HepG2 (cell line): ENCODE measurements around the gene CGNL1. TPM values are rescaled to one million over a fixed set of nuclear protein-coding genes. Genes with fewer than 3 reads are reported as not detected.

Experiments used
- CAMTA2 ChIP-seq: sonication (generic); formaldehyde crosslinking; IDR thresholded peaks from 2 replicates; pipeline ENCODE4 v1.4.0; 2020; ENCODE audit warnings: mild to moderate bottlenecking, missing genetic modification reagents, borderline replicate concordance
- ESRRA ChIP-seq: sonication (generic); formaldehyde crosslinking; IDR thresholded peaks from 2 replicates; pipeline ENCODE4 v1.5.1; 2020; ENCODE audit warnings: mild to moderate bottlenecking, low read depth, missing genetic modification reagents
- HDAC2 ChIP-seq: sonication (generic); formaldehyde crosslinking; IDR thresholded peaks from 2 replicates; pipeline ENCODE4 v1.4.0; 2020; ENCODE audit warnings: missing genetic modification reagents
- HNRNPLL ChIP-seq: fragments of 200-400 bp; formaldehyde crosslinking; IDR thresholded peaks from 2 replicates; pipeline ENCODE4 v1.6.1; 2017; ENCODE audit warnings: mild to moderate bottlenecking, low read depth, low read length; ENCODE audit not compliant: poor library complexity, severe bottlenecking
- HOXA5 ChIP-seq: sonication (generic); formaldehyde crosslinking; IDR thresholded peaks from 2 replicates; pipeline ENCODE4 v1.4.0; 2020; ENCODE audit warnings: missing genetic modification reagents
- IKZF1 ChIP-seq: fragments of 450-650 bp; IDR thresholded peaks from 2 replicates; pipeline ENCODE4 v1.7.1; 2016
- IRF2 ChIP-seq: IDR thresholded peaks from 2 replicates; pipeline ENCODE4 v1.6.1; 2018; ENCODE audit warnings: missing genetic modification reagents, missing compliant biosample characterization
- JDP2 ChIP-seq: sonication (generic); formaldehyde crosslinking; IDR thresholded peaks from 2 replicates; pipeline ENCODE4 v1.8.1; 2022; ENCODE audit warnings: missing genetic modification reagents, borderline replicate concordance
- KDM5A ChIP-seq: fragments of 200-600 bp; sonication (generic); IDR thresholded peaks from 2 replicates; pipeline ENCODE4 v1.7.0; 2018; ENCODE audit warnings: antibody characterized with exemption, mild to moderate bottlenecking, low read length, borderline replicate concordance
- NR1H2 ChIP-seq: sonication (generic); formaldehyde crosslinking; IDR thresholded peaks from 2 replicates; pipeline ENCODE4 v1.8.1; 2022; ENCODE audit warnings: low read depth, missing genetic modification reagents, borderline replicate concordance
- RXRB ChIP-seq: IDR thresholded peaks from 2 replicates; pipeline ENCODE4 v1.6.1; 2016; ENCODE audit warnings: borderline replicate concordance, missing genetic modification reagents, missing compliant biosample characterization
- SIN3B ChIP-seq: fragments of 150-350 bp; IDR thresholded peaks from 2 replicates; pipeline ENCODE4 v1.6.1; 2014; ENCODE audit warnings: low read length
- ZNF296 ChIP-seq: sonication (generic); formaldehyde crosslinking; conservative IDR thresholded peaks from 2 replicates; pipeline ENCODE4 v1.5.0; 2020; ENCODE audit warnings: mild to moderate bottlenecking, missing genetic modification reagents
- ZNF546 ChIP-seq: sonication (generic); formaldehyde crosslinking; conservative IDR thresholded peaks from 2 replicates; pipeline ENCODE4 v1.8.1; 2023; ENCODE audit warnings: mild to moderate bottlenecking, missing genetic modification reagents
- ZNF607 ChIP-seq: sonication (generic); formaldehyde crosslinking; IDR thresholded peaks from 2 replicates; pipeline ENCODE4 v1.5.1; 2020; ENCODE audit warnings: missing genetic modification reagents, mild to moderate bottlenecking, borderline replicate concordance
- polyA plus RNA-seq, 8 experiments: library from polyadenylated mRNA; depleted of rRNA in 3 of 8; stranded (reverse) in 7 of 8; unstranded in 1 of 8; fragments of >200 nt; fragmentation: Illumina TruSeq in 4 of 8; extraction: Trizol in 4 of 8; gene quantifications; 2 replicates each; pipeline versions ENCODE4 v1.2.1 to v1.2.3, GENCODE V29; 2011 to 2016; ENCODE audit warnings: low read depth in 4 of 8, missing spikeins in 1 of 8, mixed read lengths in 1 of 8; ENCODE audit not compliant: insufficient read depth in 1 of 8
- total RNA-seq, 5 experiments: library from RNA; depleted of rRNA; stranded (reverse); fragments of >200 nt; fragmentation: Illumina TruSeq; extraction: Trizol; gene quantifications; 2 replicates each; pipeline ENCODE4 v1.2.3, GENCODE V29; 2016; ENCODE audit warnings: low read depth in 1 of 5
- TF ChIP-seq, protein P1 (sequence below): IDR thresholded peaks from 2 replicates; pipeline ENCODE4 v1.6.1; 2018; ENCODE audit warnings: missing genetic modification reagents
- TF ChIP-seq, protein P2 (sequence below): sonication (generic); formaldehyde crosslinking; IDR thresholded peaks from 2 replicates; pipeline ENCODE4 v1.8.0; 2022; ENCODE audit warnings: missing genetic modification reagents, low read depth, mild to moderate bottlenecking, borderline replicate concordance
- TF ChIP-seq, protein P3 (sequence below): IDR thresholded peaks from 2 replicates; pipeline ENCODE4 v1.6.1; 2016; ENCODE audit warnings: missing compliant biosample characterization, missing genetic modification reagents, borderline replicate concordance
- TF ChIP-seq, protein P4 (sequence below): sonication (generic); formaldehyde crosslinking; IDR thresholded peaks from 2 replicates; pipeline ENCODE4 v1.5.0; 2020; ENCODE audit warnings: mild to moderate bottlenecking, missing genetic modification reagents, moderate library complexity
- TF ChIP-seq, protein P5 (sequence below): IDR thresholded peaks from 2 replicates; pipeline ENCODE4 v1.6.1; 2016; ENCODE audit warnings: mild to moderate bottlenecking
- TF ChIP-seq, protein P6 (sequence below): sonication (generic); formaldehyde crosslinking; IDR thresholded peaks from 2 replicates; pipeline ENCODE4 v1.4.0; 2020; ENCODE audit warnings: missing genetic modification reagents; ENCODE audit errors: not compliant biosample characterization

Gene CGNL1
- total and polyA plus RNA-seq, 2 of the 13 experiments (the other 11 are each of a cell fraction or from before 2014, with no cell fraction given) = 5.6 to 15.6 TPM

DNA sequence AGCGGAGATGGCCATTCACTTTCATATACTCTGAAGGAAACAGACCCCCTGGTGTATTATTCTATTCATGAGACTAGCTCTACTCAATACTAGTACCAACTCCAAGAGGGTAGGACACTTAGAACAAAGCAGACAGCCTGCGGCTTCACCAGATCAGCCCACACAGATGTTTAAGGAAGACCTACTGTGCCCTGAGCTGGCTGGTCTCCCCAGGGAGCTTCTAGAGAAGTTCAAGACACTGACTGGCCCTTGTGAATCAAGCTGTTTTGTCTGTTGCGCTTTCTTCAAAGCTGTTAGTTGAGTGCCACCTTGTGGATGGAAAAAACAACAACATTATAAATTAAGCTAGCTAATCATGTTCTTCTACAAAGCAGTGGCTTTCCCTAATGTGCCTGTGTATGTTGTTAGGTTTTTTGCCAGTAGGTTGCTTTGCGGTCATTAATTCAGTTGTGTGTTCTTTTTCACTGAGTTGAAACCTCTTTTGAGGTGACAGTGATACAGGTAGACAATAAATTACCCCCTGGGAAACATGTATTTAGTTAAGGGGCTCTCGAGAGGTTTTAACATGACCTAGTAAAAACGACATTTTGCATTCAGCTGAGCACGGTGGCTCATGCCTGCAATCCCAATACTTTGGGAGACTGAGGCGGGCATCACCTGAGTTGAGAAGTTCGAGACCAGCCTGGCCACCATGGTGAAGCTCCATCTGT, 151.2 kb downstream of the CGNL1 start (continued):
- TF ChIP-seq HDAC2 (0 out of 2 replicates have a peak, but pooled peaks have one; percentile 37), JDP2 (CRISPR knock-in tag) (no peak), RXRB (CRISPR knock-in tag) (0 out of 2 replicates have a peak, but pooled peaks have one; percentile 13), NR1H2 (no peak), ZNF296 (no peak), SIN3B (no peak), ESRRA (CRISPR knock-in tag) (no peak), HOXA5 (no peak), ZNF607 (CRISPR knock-in tag) (no peak), CAMTA2 (no peak), KDM5A (no peak), IKZF1 (no peak), ZNF546 (CRISPR knock-in tag) (no peak), HNRNPLL (no peak), IRF2 (CRISPR knock-in tag) (peak; percentile 55; the same call in 1 of the 2 replicates)
- TF ChIP-seq, protein P1, sequence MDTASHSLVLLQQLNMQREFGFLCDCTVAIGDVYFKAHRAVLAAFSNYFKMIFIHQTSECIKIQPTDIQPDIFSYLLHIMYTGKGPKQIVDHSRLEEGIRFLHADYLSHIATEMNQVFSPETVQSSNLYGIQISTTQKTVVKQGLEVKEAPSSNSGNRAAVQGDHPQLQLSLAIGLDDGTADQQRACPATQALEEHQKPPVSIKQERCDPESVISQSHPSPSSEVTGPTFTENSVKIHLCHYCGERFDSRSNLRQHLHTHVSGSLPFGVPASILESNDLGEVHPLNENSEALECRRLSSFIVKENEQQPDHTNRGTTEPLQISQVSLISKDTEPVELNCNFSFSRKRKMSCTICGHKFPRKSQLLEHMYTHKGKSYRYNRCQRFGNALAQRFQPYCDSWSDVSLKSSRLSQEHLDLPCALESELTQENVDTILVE (CRISPR knock-in tag) = 0 out of 2 replicates have a peak, but pooled peaks have one; percentile 29
- TF ChIP-seq, protein P2, sequence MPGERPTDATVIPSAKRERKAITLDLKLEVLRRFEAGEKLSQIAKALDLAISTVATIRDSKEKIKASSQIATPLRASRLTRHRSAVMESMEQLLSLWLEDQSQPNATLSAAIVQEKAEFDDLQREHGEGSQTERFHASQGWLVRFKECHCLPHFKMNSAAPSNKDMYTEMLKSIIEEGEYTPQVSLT = no peak
- TF ChIP-seq, protein P3, sequence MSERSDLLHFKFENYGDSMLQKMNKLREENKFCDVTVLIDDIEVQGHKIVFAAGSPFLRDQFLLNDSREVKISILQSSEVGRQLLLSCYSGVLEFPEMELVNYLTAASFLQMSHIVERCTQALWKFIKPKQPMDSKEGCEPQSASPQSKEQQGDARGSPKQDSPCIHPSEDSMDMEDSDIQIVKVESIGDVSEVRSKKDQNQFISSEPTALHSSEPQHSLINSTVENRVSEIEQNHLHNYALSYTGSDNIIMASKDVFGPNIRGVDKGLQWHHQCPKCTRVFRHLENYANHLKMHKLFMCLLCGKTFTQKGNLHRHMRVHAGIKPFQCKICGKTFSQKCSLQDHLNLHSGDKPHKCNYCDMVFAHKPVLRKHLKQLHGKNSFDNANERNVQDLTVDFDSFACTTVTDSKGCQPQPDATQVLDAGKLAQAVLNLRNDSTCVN (CRISPR knock-in tag) = no peak
- TF ChIP-seq, protein P4, sequence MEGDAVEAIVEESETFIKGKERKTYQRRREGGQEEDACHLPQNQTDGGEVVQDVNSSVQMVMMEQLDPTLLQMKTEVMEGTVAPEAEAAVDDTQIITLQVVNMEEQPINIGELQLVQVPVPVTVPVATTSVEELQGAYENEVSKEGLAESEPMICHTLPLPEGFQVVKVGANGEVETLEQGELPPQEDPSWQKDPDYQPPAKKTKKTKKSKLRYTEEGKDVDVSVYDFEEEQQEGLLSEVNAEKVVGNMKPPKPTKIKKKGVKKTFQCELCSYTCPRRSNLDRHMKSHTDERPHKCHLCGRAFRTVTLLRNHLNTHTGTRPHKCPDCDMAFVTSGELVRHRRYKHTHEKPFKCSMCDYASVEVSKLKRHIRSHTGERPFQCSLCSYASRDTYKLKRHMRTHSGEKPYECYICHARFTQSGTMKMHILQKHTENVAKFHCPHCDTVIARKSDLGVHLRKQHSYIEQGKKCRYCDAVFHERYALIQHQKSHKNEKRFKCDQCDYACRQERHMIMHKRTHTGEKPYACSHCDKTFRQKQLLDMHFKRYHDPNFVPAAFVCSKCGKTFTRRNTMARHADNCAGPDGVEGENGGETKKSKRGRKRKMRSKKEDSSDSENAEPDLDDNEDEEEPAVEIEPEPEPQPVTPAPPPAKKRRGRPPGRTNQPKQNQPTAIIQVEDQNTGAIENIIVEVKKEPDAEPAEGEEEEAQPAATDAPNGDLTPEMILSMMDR (CRISPR knock-in tag) = peak; percentile 83
- TF ChIP-seq, protein P5, sequence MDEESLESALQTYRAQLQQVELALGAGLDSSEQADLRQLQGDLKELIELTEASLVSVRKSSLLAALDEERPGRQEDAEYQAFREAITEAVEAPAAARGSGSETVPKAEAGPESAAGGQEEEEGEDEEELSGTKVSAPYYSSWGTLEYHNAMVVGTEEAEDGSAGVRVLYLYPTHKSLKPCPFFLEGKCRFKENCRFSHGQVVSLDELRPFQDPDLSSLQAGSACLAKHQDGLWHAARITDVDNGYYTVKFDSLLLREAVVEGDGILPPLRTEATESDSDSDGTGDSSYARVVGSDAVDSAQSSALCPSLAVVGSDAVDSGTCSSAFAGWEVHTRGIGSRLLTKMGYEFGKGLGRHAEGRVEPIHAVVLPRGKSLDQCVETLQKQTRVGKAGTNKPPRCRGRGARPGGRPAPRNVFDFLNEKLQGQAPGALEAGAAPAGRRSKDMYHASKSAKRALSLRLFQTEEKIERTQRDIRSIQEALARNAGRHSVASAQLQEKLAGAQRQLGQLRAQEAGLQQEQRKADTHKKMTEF (CRISPR knock-in tag) = no peak
- TF ChIP-seq, protein P6, sequence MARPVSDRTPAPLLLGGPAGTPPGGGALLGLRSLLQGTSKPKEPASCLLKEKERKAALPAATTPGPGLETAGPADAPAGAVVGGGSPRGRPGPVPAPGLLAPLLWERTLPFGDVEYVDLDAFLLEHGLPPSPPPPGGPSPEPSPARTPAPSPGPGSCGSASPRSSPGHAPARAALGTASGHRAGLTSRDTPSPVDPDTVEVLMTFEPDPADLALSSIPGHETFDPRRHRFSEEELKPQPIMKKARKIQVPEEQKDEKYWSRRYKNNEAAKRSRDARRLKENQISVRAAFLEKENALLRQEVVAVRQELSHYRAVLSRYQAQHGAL (CRISPR knock-in tag) = no peak
